ENCODE measurements around the gene DENND5A. TPM values are rescaled to one million over a fixed set of nuclear protein-coding genes. Genes with fewer than 3 reads are reported as not detected.
A peak's percentile ranks its signal among the peaks of the same experiment; 100 is the strongest.

Gene DENND5A
- total and polyA plus RNA-seq, 9 of the 15 experiments (the other 6 are each of a cell fraction or from before 2014, with no cell fraction given): 11.7 to 130 (median 46.3) TPM

DNA sequence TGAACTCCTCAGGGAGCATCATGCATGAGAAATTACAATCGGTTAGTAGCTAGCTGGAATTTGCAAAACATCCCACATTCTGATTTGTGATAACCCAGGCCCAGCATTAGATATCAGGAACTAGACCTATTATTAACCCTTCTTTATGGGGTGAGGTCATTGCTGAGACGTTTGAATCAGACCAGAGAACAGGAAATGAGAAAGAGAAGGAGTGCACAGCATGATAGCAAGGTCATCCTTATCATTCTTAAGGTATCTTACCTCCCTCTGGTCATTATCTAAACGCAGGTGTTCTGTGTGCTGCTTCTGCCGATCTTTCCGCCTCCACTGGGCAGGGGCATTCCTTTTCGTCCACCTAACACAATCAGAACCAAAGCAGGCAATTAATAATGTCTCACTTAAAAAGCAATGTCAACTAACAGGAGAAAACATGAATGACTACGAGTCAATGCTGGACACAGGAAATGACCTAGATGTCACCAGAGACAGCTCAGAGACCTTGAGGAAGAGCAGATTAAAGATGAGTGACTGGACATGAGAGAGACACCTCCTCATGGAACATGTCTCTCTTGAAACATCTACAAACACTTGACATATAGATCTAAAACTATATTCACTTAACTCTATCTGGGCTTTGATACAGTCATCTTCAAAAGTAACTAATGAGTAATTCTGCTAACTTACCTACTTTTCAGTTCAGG, 95.4 kb downstream of the DENND5A start (continued):
- TF ChIP-seq GTF3C2 (IDR thresholded peaks at IDR 0.05; ENCODE audit: borderline replicate concordance, extremely low read depth, insufficient read length) (no peak), ZEB2 (IDR thresholded peaks at IDR 0.05) (0 out of 2 replicates have a peak, but pooled peaks have one; percentile 37), CBX3 (IDR thresholded peaks at IDR 0.05; ENCODE audit: borderline replicate concordance in 1 of 2, low read length in 2 of 2) (no peak), HINFP (tag; conservative IDR thresholded peaks at IDR 0.05; ENCODE audit: low read depth) (no peak), GABPB2 (CRISPR knock-in tag; conservative IDR thresholded peaks at IDR 0.05) (no peak), GTF2B (IDR thresholded peaks at IDR 0.05; ENCODE audit: extremely low read depth, insufficient read length) (no peak), ZMIZ1 (IDR thresholded peaks at IDR 0.05; ENCODE audit: low read depth in 2 of 2, low read length in 2 of 2) (no peak), KLF6 (CRISPR knock-in tag; IDR thresholded peaks at IDR 0.05; ENCODE audit: borderline replicate concordance) (no peak), CSDE1 (IDR thresholded peaks at IDR 0.05) (no peak), ETV1 (tag; conservative IDR thresholded peaks at IDR 0.05; ENCODE audit: low read depth) (peak; percentile 46; the same call in 1 of the 2 replicates), ZBTB49 (CRISPR knock-in tag; IDR thresholded peaks at IDR 0.05; ENCODE audit: borderline replicate concordance) (no peak), ZNF77 (CRISPR knock-in tag; IDR thresholded peaks at IDR 0.05) (no peak), MTA2 (IDR thresholded peaks at IDR 0.05; ENCODE audit: low read depth) (no peak)
